Measurements from ENCODE around the gene IRS2. TPM values are rescaled to one million over a fixed set of nuclear protein-coding genes. Genes with fewer than 3 reads are reported as not detected.

IRS2 gene
- total and polyA plus RNA-seq, 2 of the 8 experiments (the other 6 are each of a cell fraction or from before 2014, with no cell fraction given), result 2.6 to 17.0 TPM

DNA sequence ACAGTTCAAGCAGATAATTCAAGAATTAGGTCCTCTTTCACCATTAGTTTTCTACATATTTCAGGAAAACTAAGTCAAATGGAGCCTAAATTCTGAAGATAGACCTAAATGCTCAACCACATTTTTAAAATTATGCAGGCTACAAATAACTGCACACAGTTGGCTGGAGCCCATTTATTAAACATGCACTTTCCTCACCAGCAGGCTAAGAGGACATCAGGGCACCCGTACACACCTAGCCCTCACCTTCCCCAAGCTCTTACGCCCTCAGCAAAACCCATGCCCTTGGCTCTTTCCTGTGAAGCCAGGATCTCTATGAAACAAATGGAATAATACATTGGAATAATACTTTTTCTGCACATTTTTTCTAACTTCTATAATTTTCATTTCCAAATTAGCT is 18.2 kb downstream of the IRS2 start:
- Histone ChIP-seq H3K27me3 (replicated peaks in 1 of 4; ENCODE audit: control insufficient read depth in 3 of 4, extremely low read depth in 1 of 4, insufficient read depth in 3 of 4, low read length in 3 of 4) (no peaks in the 10 kb centered on the region), H2BK15ac (ENCODE audit: low read length) (no peak overlapping the region), H2BK20ac (ENCODE audit: low read length) (no peak overlapping the region), H3K27ac (ENCODE audit: low read depth, low read length) (no peak overlapping the region), H4K20me1 (replicated peaks in 1 of 2; ENCODE audit: control insufficient read depth in 1 of 2, insufficient read depth in 2 of 2, low read length in 2 of 2) (peaks cover 2 to 11% of the 10 kb centered on the region in 2 experiments), H3K23me2 (ENCODE audit: low read depth, low read length) (no peaks in the 10 kb centered on the region), H3K9ac (replicated peaks in 1 of 4; ENCODE audit: extremely low read depth in 1 of 4, low read depth in 3 of 4, low read length in 3 of 4) (no peak overlapping the region), H3K4me1 (replicated peaks in 1 of 4; ENCODE audit: control insufficient read depth in 3 of 4, insufficient read depth in 4 of 4, low read length in 3 of 4) (peaks cover 0 to 11% (median 3%) of the 10 kb centered on the region in 4 experiments; a peak in 3 of 7 replicates), H3K4me2 (ENCODE audit: insufficient read depth in 1 of 2, low read depth in 2 of 2, low read length in 2 of 2) (no peak overlapping the region), H2BK120ac (replicated peaks; ENCODE audit: low read depth, low read length) (no peak overlapping the region), H3K4me3 (ENCODE audit: extremely low read depth in 1 of 4, insufficient read depth in 2 of 4, low read depth in 3 of 4, low read length in 4 of 4) (no peak overlapping the region), H3K79me2 (ENCODE audit: control insufficient read depth in 1 of 2, insufficient read depth in 2 of 2, low read length in 2 of 2) (peaks cover 0 to 81% of the 10 kb centered on the region in 2 experiments), H4K91ac (replicated peaks; ENCODE audit: insufficient read length, low read length) (no peak overlapping the region), H3K79me1 (ENCODE audit: low read depth, low read length) (peaks cover 7% of the 10 kb centered on the region; the same call in 1 of the 2 replicates), H4K8ac (ENCODE audit: extremely low read depth, insufficient read depth, low read length) (no peak overlapping the region), H3K4ac (replicated peaks; ENCODE audit: insufficient read length, low read depth, low read length) (no peak overlapping the region), H2BK12ac (ENCODE audit: low read depth, low read length) (no peak overlapping the region), H3K14ac (ENCODE audit: insufficient read length) (no peak overlapping the region), H2AK5ac (ENCODE audit: low read depth, low read length) (no peak overlapping the region), H3K36me3 (ENCODE audit: control insufficient read depth in 2 of 4, insufficient read depth in 4 of 4, low read length in 3 of 4) (peaks cover 0 to 3% (median under 1%) of the 10 kb centered on the region in 4 experiments; a peak in 2 of 8 replicates), H2BK5ac (ENCODE audit: low read depth, low read length) (no peak overlapping the region), H3K56ac (replicated peaks; ENCODE audit: insufficient read length, low read depth, low read length) (no peak overlapping the region), H2AFZ (ENCODE audit: low read length) (no peak overlapping the region), H3K9me3 (ENCODE audit: insufficient read depth in 2 of 2, low read depth in 1 of 2, low read length in 1 of 2) (no peaks in the 10 kb centered on the region), H3K18ac (ENCODE audit: extremely low read depth, low read length) (no peak overlapping the region), H3K23ac (ENCODE audit: insufficient read length) (no peak overlapping the region), H4K5ac (ENCODE audit: insufficient read length, low read depth, low read length) (no peak overlapping the region)
- WGBS, 2 experiments (ENCODE audit: extremely low coverage in 1 of 2, insufficient coverage in 1 of 2, insufficient read length in 1 of 2, insufficient replicate concordance in 2 of 2, low coverage in 1 of 2, low lambda C conversion rate in 2 of 2, missing lambda C conversion rate in 1 of 2), result 93% methylated on average over 2 of the region's 2 CpGs; no CpG with 5 or more reads in 1 of the 2 experiments
- TF ChIP-seq, protein P1, sequence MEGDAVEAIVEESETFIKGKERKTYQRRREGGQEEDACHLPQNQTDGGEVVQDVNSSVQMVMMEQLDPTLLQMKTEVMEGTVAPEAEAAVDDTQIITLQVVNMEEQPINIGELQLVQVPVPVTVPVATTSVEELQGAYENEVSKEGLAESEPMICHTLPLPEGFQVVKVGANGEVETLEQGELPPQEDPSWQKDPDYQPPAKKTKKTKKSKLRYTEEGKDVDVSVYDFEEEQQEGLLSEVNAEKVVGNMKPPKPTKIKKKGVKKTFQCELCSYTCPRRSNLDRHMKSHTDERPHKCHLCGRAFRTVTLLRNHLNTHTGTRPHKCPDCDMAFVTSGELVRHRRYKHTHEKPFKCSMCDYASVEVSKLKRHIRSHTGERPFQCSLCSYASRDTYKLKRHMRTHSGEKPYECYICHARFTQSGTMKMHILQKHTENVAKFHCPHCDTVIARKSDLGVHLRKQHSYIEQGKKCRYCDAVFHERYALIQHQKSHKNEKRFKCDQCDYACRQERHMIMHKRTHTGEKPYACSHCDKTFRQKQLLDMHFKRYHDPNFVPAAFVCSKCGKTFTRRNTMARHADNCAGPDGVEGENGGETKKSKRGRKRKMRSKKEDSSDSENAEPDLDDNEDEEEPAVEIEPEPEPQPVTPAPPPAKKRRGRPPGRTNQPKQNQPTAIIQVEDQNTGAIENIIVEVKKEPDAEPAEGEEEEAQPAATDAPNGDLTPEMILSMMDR (IDR thresholded peaks at IDR 0.05; ENCODE audit: control extremely low read depth in 1 of 3, insufficient read depth in 1 of 3, low read depth in 1 of 3, low read length in 3 of 3), result no peak
- TF ChIP-seq SUZ12 (IDR thresholded peaks at IDR 0.05; ENCODE audit: low read length) (no peak), CHD2 (IDR thresholded peaks at IDR 0.05; ENCODE audit: low read length) (no peak), RAD21 (IDR thresholded peaks at IDR 0.05 in 1 of 2, conservative IDR thresholded peaks at IDR 0.05 in 1 of 2; ENCODE audit: low read depth in 2 of 2, low read length in 2 of 2) (no peak), ZNF274 (IDR thresholded peaks at IDR 0.05; ENCODE audit: borderline replicate concordance, extremely low read depth, low read length) (no peak), BRCA1 (IDR thresholded peaks at IDR 0.05; ENCODE audit: low read depth, low read length) (no peak)
- DNase-seq (ENCODE audit: low read depth in 1 of 2, low spot score in 2 of 2), result no peak
- no peak for FAIRE-seq
- ChIA-PET CTCF (ENCODE audit: partially characterized antibody) (interaction anchor here (0.6 to 1.3 kb wide), 3 partner anchors 27 to 330 kb away, joined by 3 to 7 read pairs (median 3); no protein-coding TSS in a partner anchor), POLR2A (ENCODE audit: partially characterized antibody) (no interaction called here)

All from H1 (cell line).